ENCODE results near the gene TTLL6.

Gene TTLL6

DNA sequence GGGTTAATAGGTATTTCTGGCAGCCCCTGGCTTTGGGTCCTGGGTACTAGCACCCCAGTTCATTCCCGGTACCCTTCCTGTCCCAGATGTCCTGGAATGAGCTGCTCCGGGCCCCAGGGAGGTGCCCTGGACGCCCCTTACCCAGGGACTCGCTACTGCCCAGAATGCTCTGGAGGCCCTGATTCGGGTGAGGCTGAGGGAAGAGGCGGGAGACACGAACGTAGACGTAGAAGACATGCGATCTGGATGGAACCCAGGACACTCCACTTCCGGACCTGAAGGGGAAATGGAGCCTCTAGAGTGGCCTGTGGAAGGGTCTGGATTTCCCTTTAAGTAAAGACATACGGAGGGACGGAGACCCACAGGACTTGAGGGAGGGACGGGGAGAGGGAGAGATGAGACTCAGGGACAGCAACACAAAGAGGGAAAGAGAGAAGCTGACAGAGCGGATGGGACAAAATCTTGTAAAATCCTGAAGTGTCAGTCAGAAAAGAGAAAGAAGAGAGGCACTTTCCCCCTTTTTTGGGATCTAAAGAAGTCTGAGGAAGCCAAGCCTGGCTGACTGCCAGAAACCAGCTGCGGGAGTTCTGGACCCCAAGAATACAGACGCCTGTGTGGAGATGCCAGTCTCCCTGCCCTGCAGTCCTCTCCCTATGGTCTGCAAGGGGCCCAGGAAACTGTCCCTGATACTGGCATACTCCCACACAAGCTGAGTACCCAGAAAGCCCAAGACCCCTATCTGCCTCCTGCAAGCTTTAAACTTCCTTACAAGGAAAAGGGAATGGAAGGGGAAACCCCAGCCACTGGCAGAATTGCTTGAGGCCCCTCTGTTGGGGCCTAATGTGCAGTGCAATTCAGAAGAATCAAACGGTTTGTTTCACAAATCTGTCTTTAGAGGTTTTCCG is 87.4 kb downstream of the TTLL6 start:
- in situ Hi-C loops (cut with HindIII; ENCODE audit: low pct_ligation_motif_present, low pct_unique_long_range_greater_than_20kb, low sequenced_read_pairs) = no loop called here
- peak; percentile 46 for DNase-seq

GRCh38 chr17:48728232-48729231 is 88.5 kb downstream of the TTLL6 start, which contains the start of gene HOXB13:
Gene HOXB13, minus strand, starts transcription at chr17:48728750. Its CDS starts 157 bp downstream, at chr17:48728593.
- DNase-seq = peak; percentile 88

GRCh38 chr17:48727415-48728175 is 89.4 kb downstream of the TTLL6 start:
- in situ Hi-C loops (cut with HindIII; ENCODE audit: low pct_ligation_motif_present, low pct_unique_long_range_greater_than_20kb, low sequenced_read_pairs) = no loop called here
- no peak for DNase-seq

More at GRCh38 chr17:48728232-48729231, 88.5 kb downstream of the TTLL6 start, which contains the start of gene HOXB13:
- in situ Hi-C loops (cut with HindIII; ENCODE audit: low pct_ligation_motif_present, low pct_unique_long_range_greater_than_20kb, low sequenced_read_pairs) = no loop called here

DNA sequence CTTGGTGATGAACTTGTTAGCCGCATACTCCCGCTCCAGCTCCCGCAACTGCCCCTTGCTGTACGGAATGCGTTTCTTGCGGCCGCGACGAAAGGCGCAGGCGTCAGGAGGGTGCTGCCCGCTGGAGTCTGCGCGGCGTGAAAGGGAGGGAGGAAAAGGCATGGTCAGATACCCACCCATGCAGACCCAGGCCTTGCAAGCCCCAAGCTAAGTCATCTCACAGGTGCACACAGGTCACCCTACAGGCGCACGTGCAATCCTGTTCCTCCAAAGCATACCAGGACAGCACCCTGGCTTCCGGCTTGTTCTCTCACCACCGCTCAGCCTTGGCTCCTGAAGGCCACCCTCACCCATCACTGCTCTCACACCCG is 90.1 kb downstream of the TTLL6 start:
- in situ Hi-C loops (cut with HindIII; ENCODE audit: low pct_ligation_motif_present, low pct_unique_long_range_greater_than_20kb, low sequenced_read_pairs) = no loop called here
- DNase-seq = no peak

DNA sequence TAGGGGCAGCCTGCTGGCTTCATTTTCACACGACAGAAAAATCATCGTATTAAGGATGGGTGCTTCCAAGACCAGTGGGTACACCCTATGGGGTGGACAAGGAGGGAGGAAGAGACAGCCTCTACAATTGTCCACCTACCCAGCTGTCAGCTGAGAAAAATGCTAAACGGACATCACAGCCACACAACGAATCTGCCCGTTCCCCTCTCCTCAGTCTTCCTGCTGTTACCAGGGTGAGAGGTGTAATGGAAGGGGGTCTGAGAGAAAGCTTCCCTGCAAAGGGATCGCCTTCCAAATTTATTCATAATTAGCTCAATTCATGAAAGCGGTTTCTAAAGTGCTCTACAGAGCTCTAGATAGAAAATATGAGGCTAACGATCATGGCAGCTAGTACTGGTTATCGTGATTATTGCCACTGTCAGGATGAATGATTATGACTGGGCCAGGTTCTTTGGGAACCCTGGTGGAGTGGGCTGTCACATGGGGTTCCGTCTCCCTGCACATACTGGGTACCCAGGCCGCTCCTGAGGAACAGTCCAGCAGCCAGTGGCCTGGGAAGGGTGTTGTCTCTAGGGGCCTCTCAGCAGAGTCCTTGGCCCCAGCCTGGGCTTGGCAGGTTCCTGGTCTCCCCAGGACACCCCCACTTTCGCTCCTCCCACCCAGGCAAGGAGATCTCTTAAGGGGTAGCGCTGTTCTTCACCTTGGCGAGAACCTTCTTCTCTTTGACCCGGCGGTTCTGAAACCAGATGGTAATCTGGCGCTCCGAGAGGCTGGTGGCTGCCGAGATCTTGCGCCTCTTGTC is 90.7 kb downstream of the TTLL6 start:
- in situ Hi-C loops (cut with HindIII; ENCODE audit: low pct_ligation_motif_present, low pct_unique_long_range_greater_than_20kb, low sequenced_read_pairs) = no loop called here
- DNase-seq = no peak

DNA sequence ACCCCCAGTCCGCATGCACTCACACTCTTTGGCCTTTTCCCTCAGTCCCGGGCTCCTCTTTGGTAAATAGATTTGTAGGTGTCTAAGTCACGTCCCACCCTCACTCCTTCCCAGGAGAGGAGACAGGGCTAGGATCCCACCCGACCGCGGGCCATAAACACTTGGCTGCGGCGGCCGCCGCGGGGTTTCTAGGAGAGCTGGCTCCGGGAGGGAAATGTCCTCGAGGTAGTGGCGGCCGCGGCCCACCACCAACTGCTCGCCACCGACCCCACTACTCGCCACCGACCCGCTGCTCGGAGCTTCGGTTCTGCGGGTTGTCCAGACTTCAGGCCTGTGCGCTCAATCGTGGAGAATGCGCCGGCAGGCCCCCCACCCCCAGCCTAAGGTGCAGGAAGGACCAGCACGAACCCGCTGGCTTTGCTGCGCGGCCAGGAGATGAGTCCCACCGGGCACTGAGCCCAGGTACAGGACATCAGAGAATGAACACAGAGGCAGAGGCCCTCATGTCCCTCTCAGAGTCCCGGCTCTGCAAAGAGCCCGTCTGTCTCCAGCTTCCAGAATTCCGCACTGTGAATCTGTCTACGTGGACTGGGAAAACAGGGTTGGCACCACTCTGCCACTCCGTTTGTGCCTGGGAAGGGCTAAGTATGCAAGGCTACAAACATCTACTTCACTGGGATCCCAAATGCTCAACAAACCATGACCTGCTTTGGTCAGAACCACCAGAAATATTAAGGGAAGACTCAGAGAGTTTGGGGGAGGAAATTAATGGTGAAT is 91.6 kb downstream of the TTLL6 start:
- DNase-seq = no peak
- in situ Hi-C loops (cut with HindIII; ENCODE audit: low pct_ligation_motif_present, low pct_unique_long_range_greater_than_20kb, low sequenced_read_pairs) = no loop called here

GRCh38 chr17:48725004-48725287 is 92.1 kb downstream of the TTLL6 start:
- in situ Hi-C loops (cut with HindIII; ENCODE audit: low pct_ligation_motif_present, low pct_unique_long_range_greater_than_20kb, low sequenced_read_pairs) = no loop called here

DNA sequence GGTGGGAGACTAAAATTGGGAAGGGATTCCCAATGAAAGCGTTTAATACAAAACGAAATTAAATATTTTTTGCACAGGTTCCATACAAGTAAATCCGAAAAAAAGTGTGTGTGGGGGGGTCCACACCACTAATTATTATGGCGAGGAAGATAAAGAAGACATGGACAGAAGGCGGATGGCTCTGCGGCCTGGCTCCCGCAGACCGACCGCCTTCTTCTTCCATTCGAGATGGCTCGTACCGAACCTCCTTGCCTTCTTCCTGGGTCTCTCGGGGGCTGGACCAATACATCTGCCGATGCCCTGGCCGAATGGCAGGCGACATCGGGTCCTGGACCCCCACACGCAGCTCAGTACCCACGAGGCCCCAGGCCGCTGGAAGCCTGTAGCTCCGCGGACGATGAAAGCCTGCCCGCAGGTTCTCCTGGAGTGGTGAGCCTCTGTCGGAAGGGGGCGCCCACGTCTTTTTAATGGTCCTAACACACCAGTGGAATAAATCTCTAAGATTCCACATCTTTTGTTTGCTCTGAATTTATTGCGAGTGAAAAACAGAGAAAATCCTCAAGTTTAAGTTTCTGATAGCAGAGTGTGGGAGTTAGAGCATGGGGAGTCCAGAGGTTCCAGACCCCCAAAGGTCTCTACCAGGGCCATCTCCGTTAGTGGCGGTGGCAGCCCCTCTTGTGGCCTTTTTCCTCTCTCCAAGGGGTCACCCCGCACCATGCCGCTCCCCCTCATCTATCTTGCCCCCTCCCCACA is 92.6 kb downstream of the TTLL6 start:
- in situ Hi-C loops (cut with HindIII; ENCODE audit: low pct_ligation_motif_present, low pct_unique_long_range_greater_than_20kb, low sequenced_read_pairs) = no loop called here
- peak; percentile 79 for DNase-seq

More at GRCh38 chr17:48725004-48725287, 92.1 kb downstream of the TTLL6 start:
- no peak for DNase-seq

- no peak for DNase-seq
- in situ Hi-C loops (cut with HindIII; ENCODE audit: low pct_ligation_motif_present, low pct_unique_long_range_greater_than_20kb, low sequenced_read_pairs) = no loop called here
Observed at GRCh38 chr17:48723423-48724250, 93.4 kb downstream of the TTLL6 start.

DNA sequence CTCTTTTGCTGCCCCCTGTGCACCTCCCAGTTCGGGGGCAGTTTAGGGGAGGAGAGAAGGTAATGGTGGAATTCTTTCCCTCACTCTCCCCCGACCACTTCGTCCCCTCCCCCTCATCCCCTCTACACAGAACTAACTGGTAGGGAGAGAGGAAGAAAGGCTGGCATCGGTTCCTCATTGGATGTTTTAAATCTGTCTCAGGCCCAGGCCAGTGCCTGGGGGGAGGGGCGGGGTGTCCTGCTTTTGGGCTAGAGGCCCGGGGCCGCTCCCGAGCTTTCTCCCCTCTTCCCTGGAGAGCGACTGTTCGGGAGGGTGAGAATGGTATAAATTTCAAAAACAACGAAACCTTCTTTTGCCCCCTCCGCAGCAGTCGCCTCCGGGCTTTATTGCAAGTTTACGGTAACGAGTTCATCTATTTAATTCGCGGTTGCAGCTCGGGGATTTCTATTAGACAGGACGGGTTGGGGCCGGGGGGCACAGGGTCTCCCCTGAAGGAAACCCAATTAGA is 94.1 kb downstream of the TTLL6 start, which contains the start of gene PRAC2:
Gene PRAC2 (plus strand): TSS at position 271 of the 508 bp plus-strand sequence. CDS start 1,226 bp downstream, outside the sequence.
- DNase-seq = no peak
- in situ Hi-C loops (cut with HindIII; ENCODE audit: low pct_ligation_motif_present, low pct_unique_long_range_greater_than_20kb, low sequenced_read_pairs) = no loop called here

DNA sequence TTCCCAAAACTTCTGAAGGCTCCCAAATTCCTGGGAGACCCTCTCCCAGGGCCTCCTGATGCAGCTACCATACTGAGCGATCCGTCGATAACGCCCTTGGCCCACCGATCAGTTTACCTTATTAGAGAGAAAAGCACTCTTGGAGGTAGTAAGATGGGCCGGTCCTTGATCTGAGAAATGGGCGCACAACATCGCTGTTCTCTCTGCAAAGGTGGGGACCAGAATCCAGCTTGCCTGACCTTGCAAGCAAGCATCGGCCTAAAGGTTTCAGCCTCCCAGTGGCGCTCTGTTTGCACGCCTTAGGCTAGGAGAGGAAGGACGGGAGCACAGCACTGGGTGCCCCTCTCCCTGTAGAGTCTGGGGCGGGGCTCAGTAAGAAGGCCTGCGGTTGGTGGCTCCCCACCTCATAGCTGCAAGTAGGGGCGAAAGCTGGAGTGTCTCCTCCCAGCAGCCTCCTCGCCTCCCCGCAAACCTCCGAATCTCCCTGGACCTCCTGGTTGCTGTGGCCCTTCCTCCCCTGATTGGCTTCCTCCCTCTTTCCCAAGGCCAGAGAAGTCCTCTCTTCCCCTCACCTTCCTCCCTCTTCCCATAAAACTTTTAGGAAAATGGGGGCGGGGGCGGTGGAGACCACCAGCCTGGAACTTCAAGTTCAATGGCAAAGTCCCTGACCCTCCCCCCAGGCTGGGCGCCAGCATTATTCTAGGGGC is 94.7 kb downstream of the TTLL6 start, which contains the start of gene PRAC1:
Gene PRAC1 (minus strand): TSS at position 318 of the 707 bp plus-strand sequence. CDS start 126 bp downstream, at position 192.
- in situ Hi-C loops (cut with HindIII; ENCODE audit: low pct_ligation_motif_present, low pct_unique_long_range_greater_than_20kb, low sequenced_read_pairs) = no loop called here
- no peak for DNase-seq

DNA sequence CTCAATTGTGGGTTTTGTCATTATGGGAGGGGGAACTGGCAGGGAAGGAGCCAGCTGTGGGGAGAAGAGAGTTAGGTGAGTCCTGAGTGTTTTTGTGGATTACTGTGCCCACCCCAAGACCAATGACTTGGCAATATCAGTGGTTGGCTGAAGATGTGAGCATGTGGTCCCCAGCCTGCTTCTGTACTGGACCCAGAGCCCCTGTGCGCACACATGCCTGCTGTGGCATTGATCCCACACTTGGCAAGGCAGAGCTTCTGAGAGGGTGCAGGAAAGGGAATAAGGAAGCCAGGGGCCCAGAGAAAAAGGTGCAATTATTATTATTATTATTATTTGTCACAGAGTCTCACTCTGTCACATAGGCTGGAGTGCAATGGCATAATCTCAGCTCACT is 96.0 kb downstream of the TTLL6 start:
- no peak for DNase-seq
- in situ Hi-C loops (cut with HindIII; ENCODE audit: low pct_ligation_motif_present, low pct_unique_long_range_greater_than_20kb, low sequenced_read_pairs) = no loop called here

GRCh38 chr17:48720266-48721008 is 96.6 kb downstream of the TTLL6 start:
- in situ Hi-C loops (cut with HindIII; ENCODE audit: low pct_ligation_motif_present, low pct_unique_long_range_greater_than_20kb, low sequenced_read_pairs) = no loop called here
- no peak for DNase-seq

- no peak for DNase-seq
- in situ Hi-C loops (cut with HindIII; ENCODE audit: low pct_ligation_motif_present, low pct_unique_long_range_greater_than_20kb, low sequenced_read_pairs) = no loop called here
Observed at GRCh38 chr17:48719642-48720265, 97.3 kb downstream of the TTLL6 start.

All from ACHN (cell line).